Measurements from ENCODE around the gene LTBR.

- TF ChIP-seq CTCF (IDR thresholded peaks at IDR 0.05 in 4 of 5, conservative IDR thresholded peaks at IDR 0.05 in 1 of 5): peak in 1 of 5 experiments; percentile 13
- no peak for TF ChIP-seq POLR2A (IDR thresholded peaks at IDR 0.05)
Observed at GRCh38 chr12:6363010-6363329, 21.0 kb upstream of the LTBR start.

All from gastrocnemius medialis (tissue), 4 donors.